Spleen (tissue), 7 donors: ENCODE data around the gene CD8B.

Experiments used
- POLR2A ChIP-seq, 3 donors: fragments of 450-650 bp; IDR thresholded peaks; one replicate each; pipeline ENCODE4 v1.5.1; 2017; ENCODE audit warnings: antibody characterized with exemption in 3 of 3, mild to moderate bottlenecking in 1 of 3
- POLR2AphosphoS5 ChIP-seq, 3 donors: sonication (generic); formaldehyde crosslinking; IDR thresholded peaks; one replicate each; pipeline ENCODE4 v1.5.1; 2017; ENCODE audit warnings: antibody characterized with exemption in 3 of 3
- TF ChIP-seq, protein P1 (sequence below), 11 experiments: fragments of 200-600 bp in 7 of 11; fragments of 450-650 bp in 4 of 11; sonication (generic) in 4 of 11; IDR thresholded peaks in 8 of 11; conservative IDR thresholded peaks in 3 of 11; 1 replicate in 7 of 11; 2 replicates in 4 of 11; pipeline versions ENCODE4 v1.4.0 to v1.8.0; 2016 to 2021; ENCODE audit warnings: antibody characterized with exemption in 11 of 11, inconsistent platforms in 4 of 11, mild to moderate bottlenecking in 1 of 11
- donor health status: DM: no; HTN: no; CAD: no; lungs with moderate emphysema.
- donor health status: DM: no; HTN: no; CAD: no.
- donor health status: DM: no; HTN: no; CAD: no.

DNA sequence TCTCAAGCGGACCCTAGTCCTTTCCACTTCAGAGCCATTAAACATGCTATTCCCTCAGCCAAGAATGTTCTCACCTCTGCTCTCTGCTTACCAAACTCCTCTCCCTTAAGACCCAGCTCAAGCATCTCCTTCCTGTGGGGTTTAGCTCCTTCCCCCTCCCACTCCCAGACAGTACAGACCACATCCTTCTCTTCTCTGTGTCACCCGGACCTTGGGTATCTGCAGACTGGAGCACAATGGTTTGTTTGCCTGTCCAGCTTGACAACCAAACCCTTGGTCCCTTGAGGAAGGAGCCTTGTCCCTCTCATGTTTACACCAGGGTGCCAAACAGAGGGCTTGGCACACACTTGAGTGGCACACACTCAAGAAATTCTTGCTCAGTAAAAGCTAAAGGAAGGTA lies 66.8 kb downstream of the CD8B start:
- TF ChIP-seq, protein P1, sequence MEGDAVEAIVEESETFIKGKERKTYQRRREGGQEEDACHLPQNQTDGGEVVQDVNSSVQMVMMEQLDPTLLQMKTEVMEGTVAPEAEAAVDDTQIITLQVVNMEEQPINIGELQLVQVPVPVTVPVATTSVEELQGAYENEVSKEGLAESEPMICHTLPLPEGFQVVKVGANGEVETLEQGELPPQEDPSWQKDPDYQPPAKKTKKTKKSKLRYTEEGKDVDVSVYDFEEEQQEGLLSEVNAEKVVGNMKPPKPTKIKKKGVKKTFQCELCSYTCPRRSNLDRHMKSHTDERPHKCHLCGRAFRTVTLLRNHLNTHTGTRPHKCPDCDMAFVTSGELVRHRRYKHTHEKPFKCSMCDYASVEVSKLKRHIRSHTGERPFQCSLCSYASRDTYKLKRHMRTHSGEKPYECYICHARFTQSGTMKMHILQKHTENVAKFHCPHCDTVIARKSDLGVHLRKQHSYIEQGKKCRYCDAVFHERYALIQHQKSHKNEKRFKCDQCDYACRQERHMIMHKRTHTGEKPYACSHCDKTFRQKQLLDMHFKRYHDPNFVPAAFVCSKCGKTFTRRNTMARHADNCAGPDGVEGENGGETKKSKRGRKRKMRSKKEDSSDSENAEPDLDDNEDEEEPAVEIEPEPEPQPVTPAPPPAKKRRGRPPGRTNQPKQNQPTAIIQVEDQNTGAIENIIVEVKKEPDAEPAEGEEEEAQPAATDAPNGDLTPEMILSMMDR (IDR thresholded peaks at IDR 0.05 in 8 of 11, conservative IDR thresholded peaks at IDR 0.05 in 3 of 11): no peak
- TF ChIP-seq POLR2A (IDR thresholded peaks at IDR 0.05) (no peak), POLR2AphosphoS5 (IDR thresholded peaks at IDR 0.05) (peak in 1 of 3 donors; percentile 17)
